ENCODE measurements around the gene DLK1. TPM values are rescaled to one million over a fixed set of nuclear protein-coding genes. Genes with fewer than 3 reads are reported as not detected.

Gene DLK1
- total and polyA plus RNA-seq, 2 experiments from 2014 or later, result 1,378 to 3,299 TPM

GRCh38 chr14:100778526-100778882 lies 51.8 kb downstream of the DLK1 start:
- no peaks in the 10 kb centered on the region for H3K79me2 ChIP-seq
- H3K36me3 ChIP-seq (replicated peaks; ENCODE audit: insufficient read depth, low read depth), result no peaks in the 10 kb centered on the region
- peaks cover 25% of the 10 kb centered on the region for H3K4me1 ChIP-seq (ENCODE audit: insufficient read depth)
- H3K9me2 ChIP-seq (replicated peaks; ENCODE audit: insufficient read depth), result no peaks in the 10 kb centered on the region
- no peaks in the 10 kb centered on the region for H4K20me1 ChIP-seq (ENCODE audit: insufficient read depth, poor library complexity, severe bottlenecking)
- TF ChIP-seq EZH2phosphoT487 (IDR thresholded peaks at IDR 0.05; ENCODE audit: low read depth, severe bottlenecking, unreplicated experiment) (no peak), CTCF (IDR thresholded peaks at IDR 0.05; ENCODE audit: poor library complexity) (no peak), EZH2 (IDR thresholded peaks at IDR 0.05; ENCODE audit: borderline replicate concordance) (no peak)
- no peak overlapping the region for H3K4me2 ChIP-seq
- no peak overlapping the region for H3K4me3 ChIP-seq
- WGBS (ENCODE audit: low lambda C conversion rate, missing lambda C conversion rate), result 95% methylated on average over 7 of the region's 7 CpGs
- no peak for DNase-seq (ENCODE audit: low spot score)
- no peaks in the 10 kb centered on the region for H3K27me3 ChIP-seq
- H2AFZ ChIP-seq, result no peak overlapping the region
- no peaks in the 10 kb centered on the region for H3K9me3 ChIP-seq (ENCODE audit: low read depth)
- H3K27ac ChIP-seq, result no peak overlapping the region

- Histone ChIP-seq H3K9me2 (replicated peaks; ENCODE audit: insufficient read depth) (no peaks in the 10 kb centered on the region), H3K27me3 (no peaks in the 10 kb centered on the region), H3K36me3 (replicated peaks; ENCODE audit: insufficient read depth, low read depth) (no peaks in the 10 kb centered on the region), H3K79me2 (no peaks in the 10 kb centered on the region), H3K9me3 (ENCODE audit: low read depth) (no peaks in the 10 kb centered on the region), H2AFZ (no peak overlapping the region), H4K20me1 (ENCODE audit: insufficient read depth, poor library complexity, severe bottlenecking) (no peaks in the 10 kb centered on the region), H3K4me1 (ENCODE audit: insufficient read depth) (peaks cover 25% of the 10 kb centered on the region), H3K4me3 (no peak overlapping the region), H3K27ac (no peak overlapping the region), H3K4me2 (no peak overlapping the region)
- 96% methylated on average over 24 of the region's 24 CpGs for WGBS (ENCODE audit: low lambda C conversion rate, missing lambda C conversion rate)
- no peak for DNase-seq (ENCODE audit: low spot score)
- TF ChIP-seq EZH2phosphoT487 (IDR thresholded peaks at IDR 0.05; ENCODE audit: low read depth, severe bottlenecking, unreplicated experiment), result no peak
- no peak for TF ChIP-seq EZH2 (IDR thresholded peaks at IDR 0.05; ENCODE audit: borderline replicate concordance)
- TF ChIP-seq CTCF (IDR thresholded peaks at IDR 0.05; ENCODE audit: poor library complexity), result no peak
These were observed 52.4 kb downstream of the DLK1 start for GRCh38 chr14:100778951-100779690.

- no peak overlapping the region for H3K4me2 ChIP-seq
- H3K27me3 ChIP-seq, result no peaks in the 10 kb centered on the region
- no peaks in the 10 kb centered on the region for H3K9me3 ChIP-seq (ENCODE audit: low read depth)
- 98% methylated on average over 13 of the region's 13 CpGs for WGBS (ENCODE audit: low lambda C conversion rate, missing lambda C conversion rate)
- no peak overlapping the region for H2AFZ ChIP-seq
- no peak overlapping the region for H3K4me3 ChIP-seq
- H3K79me2 ChIP-seq, result no peaks in the 10 kb centered on the region
- TF ChIP-seq CTCF (IDR thresholded peaks at IDR 0.05; ENCODE audit: poor library complexity) (no peak), EZH2phosphoT487 (IDR thresholded peaks at IDR 0.05; ENCODE audit: low read depth, severe bottlenecking, unreplicated experiment) (no peak), EZH2 (IDR thresholded peaks at IDR 0.05; ENCODE audit: borderline replicate concordance) (no peak)
- no peaks in the 10 kb centered on the region for H3K36me3 ChIP-seq (replicated peaks; ENCODE audit: insufficient read depth, low read depth)
- no peaks in the 10 kb centered on the region for H3K9me2 ChIP-seq (replicated peaks; ENCODE audit: insufficient read depth)
- no peak for DNase-seq (ENCODE audit: low spot score)
- H3K27ac ChIP-seq, result no peak overlapping the region
- no peaks in the 10 kb centered on the region for H4K20me1 ChIP-seq (ENCODE audit: insufficient read depth, poor library complexity, severe bottlenecking)
- peaks cover 25% of the 10 kb centered on the region for H3K4me1 ChIP-seq (ENCODE audit: insufficient read depth)
These were observed 53.0 kb downstream of the DLK1 start for GRCh38 chr14:100779691-100780080.

Data from hepatocyte (in vitro differentiated cells).